ENCODE measurements around the gene DSCAML1.
"Not testable (repeated sequence)": the region's sequence is repeated elsewhere in the genome, so short reads cannot be mapped to it uniquely, and the experiment has no call there.

Gene DSCAML1

GRCh38 chr11:117464778-117465177, 332.2 kb downstream of the DSCAML1 start:
- DNase-seq (ENCODE audit: low spot score): no peak

DNA sequence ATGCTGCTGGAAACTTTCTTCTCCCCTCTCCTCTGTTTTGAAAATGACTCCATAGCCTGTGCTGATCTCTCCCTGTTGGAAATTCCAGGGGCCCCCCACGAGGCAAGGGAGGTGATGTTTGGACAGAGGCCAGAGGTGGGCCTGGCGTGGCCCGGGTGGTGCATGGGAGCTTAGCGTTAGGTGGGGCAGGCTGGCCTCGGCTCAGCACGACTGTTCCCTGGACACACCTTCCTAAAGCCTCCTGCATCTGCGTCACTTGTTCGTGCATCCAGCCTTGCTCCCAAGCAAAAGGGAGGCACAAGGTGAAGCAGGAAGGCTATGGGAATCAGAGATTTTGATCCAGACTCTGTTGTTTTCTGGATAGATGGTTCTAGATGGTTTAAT, 334.2 kb downstream of the DSCAML1 start:
- no peak for DNase-seq (ENCODE audit: low spot score)

GRCh38 chr11:117462183-117462863, 334.7 kb downstream of the DSCAML1 start:
- DNase-seq (ENCODE audit: low spot score): no peak

- no peak for DNase-seq (ENCODE audit: low spot score)
Measured at GRCh38 chr11:117461396-117462182, 335.4 kb downstream of the DSCAML1 start.

GRCh38 chr11:117459979-117460300, 337.1 kb downstream of the DSCAML1 start:
- DNase-seq (ENCODE audit: low spot score): no peak

DNA sequence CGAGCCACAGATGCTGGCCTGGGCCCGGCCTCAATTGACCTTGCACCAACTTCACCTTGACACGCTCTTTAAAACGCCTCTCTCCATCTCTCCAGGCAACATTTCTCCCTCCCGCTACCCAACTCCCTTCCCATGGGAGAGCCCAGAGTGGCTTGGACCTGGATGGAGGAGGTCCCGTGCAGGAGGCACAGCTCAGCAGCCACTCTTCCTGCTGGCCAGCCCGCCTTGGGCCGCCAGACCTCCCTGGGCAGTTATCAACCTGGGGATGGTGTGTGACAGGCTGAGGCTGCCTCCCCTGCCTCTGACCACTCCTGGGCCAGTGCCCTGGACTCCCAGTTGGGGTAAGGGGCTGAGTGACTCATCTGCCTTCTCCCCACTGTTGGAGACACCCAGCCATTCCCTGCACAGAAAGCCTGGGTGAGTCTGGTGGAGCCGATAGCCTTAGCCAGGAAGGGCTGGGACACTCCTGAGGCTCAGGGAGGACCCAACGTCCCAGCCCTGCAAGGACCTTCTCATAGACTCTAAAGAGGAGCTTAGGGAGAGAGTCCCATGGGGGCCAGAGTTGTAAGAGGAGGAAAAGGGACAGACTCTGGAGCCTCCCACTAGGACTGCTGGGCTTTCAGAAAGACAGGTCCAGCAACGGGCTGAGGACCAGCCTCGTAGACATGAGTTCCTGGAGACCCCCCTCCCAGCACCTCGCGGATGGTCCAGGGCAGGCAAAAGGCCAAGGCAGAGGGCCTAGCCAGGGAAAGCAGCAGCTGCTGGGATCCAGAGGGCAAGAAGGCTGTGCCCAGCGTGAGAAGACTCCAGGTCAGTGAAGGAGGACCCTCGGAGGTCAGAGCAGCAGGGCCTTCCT, 337.7 kb downstream of the DSCAML1 start:
- no peak for DNase-seq (ENCODE audit: low spot score)

GRCh38 chr11:117458275-117459122, 338.5 kb downstream of the DSCAML1 start:
- no peak for DNase-seq (ENCODE audit: low spot score)

DNA sequence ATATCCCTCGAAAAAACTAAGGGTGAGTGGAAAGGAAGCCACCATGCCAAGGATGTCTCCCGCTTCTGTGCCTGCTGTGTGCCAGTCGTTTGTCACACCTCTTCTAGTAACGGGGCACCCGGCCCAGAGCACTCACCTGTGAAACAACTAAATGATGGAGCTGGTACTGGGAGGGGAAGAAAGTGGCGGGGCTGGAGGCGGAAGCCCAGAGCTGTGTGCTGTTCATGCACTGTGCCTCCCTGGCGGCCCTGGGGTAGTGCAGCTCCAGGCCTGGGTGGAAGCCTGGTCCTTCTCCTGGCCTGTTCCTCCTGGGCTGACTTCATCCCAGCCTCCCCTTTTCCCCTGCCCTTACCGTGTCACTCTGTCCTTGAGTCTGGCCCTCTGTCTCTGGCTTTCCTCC, 339.2 kb downstream of the DSCAML1 start:
- no peak for DNase-seq (ENCODE audit: low spot score)

GRCh38 chr11:117457031-117457785, 339.8 kb downstream of the DSCAML1 start:
- no peak for DNase-seq (ENCODE audit: low spot score)

DNA sequence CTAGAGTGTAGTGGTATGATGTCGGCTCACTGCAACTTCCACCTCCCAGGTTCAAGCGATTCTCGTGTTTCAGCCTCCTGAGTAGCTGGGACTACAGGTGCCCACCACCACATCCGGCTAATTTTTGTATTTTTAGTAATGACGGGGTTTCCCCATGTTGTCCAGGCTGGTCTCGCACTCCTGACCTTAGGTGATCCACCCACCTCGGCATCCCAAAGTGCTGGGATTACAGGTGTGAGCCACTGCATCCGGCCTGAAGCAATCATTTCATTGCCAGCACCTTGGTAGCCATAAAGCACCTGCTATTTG, 340.3 kb downstream of the DSCAML1 start:
- not testable (repeated sequence) for DNase-seq (ENCODE audit: low spot score)

- DNase-seq (ENCODE audit: low spot score): no peak
Measured at GRCh38 chr11:117456027-117456720, 340.8 kb downstream of the DSCAML1 start.

DNA sequence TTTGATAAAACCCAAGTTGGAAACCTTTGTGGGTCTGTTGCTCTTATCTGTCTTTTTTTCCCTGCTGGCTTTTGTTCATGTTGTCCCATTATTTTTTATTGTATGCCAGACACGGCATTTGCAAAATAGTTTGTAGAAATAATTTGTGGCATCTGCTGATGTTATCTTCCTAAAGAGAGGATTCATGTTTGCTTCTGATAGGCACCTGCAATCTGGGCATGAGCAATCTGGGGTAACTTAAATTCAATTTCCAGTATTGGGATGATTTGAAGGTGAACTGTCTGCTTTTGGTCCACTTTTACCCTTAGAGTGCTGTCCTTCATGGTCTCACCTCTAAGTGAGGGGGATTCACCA, 342.5 kb downstream of the DSCAML1 start:
- DNase-seq (ENCODE audit: low spot score): no peak

- no peak for DNase-seq (ENCODE audit: low spot score)
Measured at GRCh38 chr11:117453886-117454563, 343.0 kb downstream of the DSCAML1 start.

GRCh38 chr11:117449111-117449693, 347.8 kb downstream of the DSCAML1 start:
- DNase-seq (ENCODE audit: low spot score): no peak

DNA sequence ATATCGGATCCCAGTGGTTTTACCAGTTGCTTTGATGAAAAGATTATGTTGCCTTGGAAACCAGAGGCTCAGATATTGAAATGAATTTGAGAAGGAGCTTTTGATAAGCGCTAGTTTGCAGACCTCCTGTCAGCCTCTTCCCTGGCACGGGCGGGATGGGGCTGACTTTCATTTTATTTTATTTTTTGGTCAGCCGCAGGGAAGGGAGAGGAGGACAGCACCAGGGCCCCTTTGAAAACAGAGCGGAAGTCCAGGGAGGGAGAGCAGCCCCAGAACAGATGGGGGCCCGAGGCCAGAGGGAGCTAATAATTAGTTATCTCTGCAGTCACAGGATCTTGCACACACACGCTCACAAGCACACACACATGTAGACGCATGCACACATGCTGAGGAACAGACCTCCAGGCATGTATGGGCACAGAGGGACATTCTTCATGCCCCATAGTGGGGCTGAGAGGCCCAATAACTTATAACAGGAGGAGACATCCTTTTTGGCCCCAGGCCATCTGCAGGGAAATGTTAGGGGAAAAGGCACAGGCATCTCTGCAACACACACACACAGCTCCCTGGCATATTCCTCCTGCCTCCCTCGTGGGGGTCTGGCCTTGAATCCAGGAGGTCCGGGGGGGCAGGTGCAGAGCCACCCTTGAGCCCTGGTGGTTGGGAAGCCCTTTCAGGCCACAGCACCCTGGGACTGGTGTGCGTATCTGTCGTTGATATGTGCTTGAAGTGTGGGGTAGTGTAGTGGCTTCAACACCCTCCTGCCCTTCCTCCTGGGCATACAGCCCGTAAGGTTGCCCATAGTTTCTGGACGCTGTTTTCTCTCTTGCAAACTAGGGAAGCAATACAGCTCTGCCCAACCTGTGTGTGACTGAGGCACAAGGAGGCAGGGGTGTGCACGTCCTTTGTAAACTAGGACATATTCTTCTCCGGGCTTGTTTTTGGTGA, 352.0 kb downstream of the DSCAML1 start:
- no peak for DNase-seq (ENCODE audit: low spot score)

GRCh38 chr11:117444256-117444655, 352.8 kb downstream of the DSCAML1 start:
- DNase-seq (ENCODE audit: low spot score): no peak

- peak; percentile 83 for DNase-seq (ENCODE audit: low spot score)
Measured at GRCh38 chr11:117443266-117444186, 353.5 kb downstream of the DSCAML1 start.

DNA sequence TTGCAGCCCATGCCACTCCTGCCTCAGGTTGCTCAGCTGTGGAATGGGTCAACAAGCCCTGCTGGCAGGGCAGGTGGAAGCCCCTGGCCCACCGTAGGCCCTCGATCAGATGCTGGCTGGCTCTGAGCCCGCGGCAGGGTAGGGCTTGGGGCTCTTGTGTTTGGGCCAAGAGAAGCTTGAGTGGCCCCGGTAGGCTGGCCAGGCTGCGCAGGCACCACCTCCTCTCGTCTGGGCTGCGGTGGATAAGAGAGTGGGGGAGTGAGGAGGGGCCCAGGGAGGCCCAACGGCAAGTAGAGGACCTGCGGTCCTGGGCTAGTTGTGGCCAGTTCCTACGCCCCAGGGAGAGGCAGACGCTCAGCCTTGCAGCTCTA, 354.2 kb downstream of the DSCAML1 start:
- no peak for DNase-seq (ENCODE audit: low spot score)

All from Ammon's horn (tissue), 1 donor.